ENCODE data around the gene WDFY4. TPM values are rescaled to one million over a fixed set of nuclear protein-coding genes. Genes with fewer than 3 reads are reported as not detected.

The WDFY4 gene
- total RNA-seq (ENCODE audit: low replicate concordance), result not detected in 2 replicates

GRCh38 chr10:48684792-48685623 is at the start of gene WDFY4:
Gene WDFY4 (plus strand): TSS chr10:48684873. CDS start chr10:48709733, 24,860 bp downstream.

GRCh38 chr10:48939790-48940325 is 255.2 kb downstream of the WDFY4 start, which contains the start of gene LRRC18:
Gene LRRC18 (minus strand): TSS chr10:48939840. CDS start chr10:48914155, 25,685 bp downstream.

Other genes starting within 250 kb of the WDFY4 start
- gene ARHGAP22, start 79.8 kb upstream of the WDFY4 start, total RNA-seq (ENCODE audit: low replicate concordance), result 28.0 and 63.6 TPM in 2 replicates